GM21786 (cell line): Measurements from ENCODE around the gene MPV17L2.

Experiments
- ATAC-seq: cut with Tn5 transposase; IDR thresholded peaks from one replicate; pipeline ENCODE4 v1.9.1; 2021; ENCODE audit not compliant: unreplicated experiment

Gene MPV17L2

GRCh38 chr19:18160493-18160970 is 32.5 kb upstream of the MPV17L2 start:
- no peak for ATAC-seq

- no peak for ATAC-seq
Observed at GRCh38 chr19:18160971-18161635, 31.9 kb upstream of the MPV17L2 start.

GRCh38 chr19:18161636-18162002 is 31.4 kb upstream of the MPV17L2 start:
- ATAC-seq, result no peak

- ATAC-seq, result no peak
Observed at GRCh38 chr19:18164072-18164471, 28.9 kb upstream of the MPV17L2 start.

GRCh38 chr19:18165794-18166544 is 27.0 kb upstream of the MPV17L2 start:
- ATAC-seq, result no peak

- no peak for ATAC-seq
Observed at GRCh38 chr19:18167011-18167410, 26.0 kb upstream of the MPV17L2 start.

GRCh38 chr19:18167975-18168645 is 24.9 kb upstream of the MPV17L2 start:
- no peak for ATAC-seq

- ATAC-seq, result no peak
Observed at GRCh38 chr19:18168673-18169381, 24.2 kb upstream of the MPV17L2 start.

GRCh38 chr19:18170714-18171255 is 22.2 kb upstream of the MPV17L2 start:
- ATAC-seq, result no peak

- no peak for ATAC-seq
Observed at GRCh38 chr19:18171605-18172327, 21.3 kb upstream of the MPV17L2 start.

GRCh38 chr19:18172331-18173053 is 20.5 kb upstream of the MPV17L2 start:
- no peak for ATAC-seq

- no peak for ATAC-seq
Observed at GRCh38 chr19:18173054-18173571, 19.9 kb upstream of the MPV17L2 start.

- ATAC-seq, result peak; percentile 51
Observed at GRCh38 chr19:18173572-18174288, 19.3 kb upstream of the MPV17L2 start, which contains the start of gene IFI30. Gene IFI30 (plus strand): TSS chr19:18173813. CDS start chr19:18173842, 29 bp downstream.

- ATAC-seq, result no peak
Observed at GRCh38 chr19:18174983-18175382, 18.0 kb upstream of the MPV17L2 start.

GRCh38 chr19:18176367-18177310 is 16.4 kb upstream of the MPV17L2 start:
- ATAC-seq, result no peak

GRCh38 chr19:18179957-18180356 is 13.1 kb upstream of the MPV17L2 start:
- ATAC-seq, result no peak

GRCh38 chr19:18183529-18183928 is 9.5 kb upstream of the MPV17L2 start:
- no peak for ATAC-seq

- ATAC-seq, result no peak
Observed at GRCh38 chr19:18185538-18185937, 7.5 kb upstream of the MPV17L2 start.
